Measurements from ENCODE around the gene YIPF7. TPM values are rescaled to one million over a fixed set of nuclear protein-coding genes. Genes with fewer than 3 reads are reported as not detected.

Gene YIPF7
- polyA plus RNA-seq (2012; ENCODE audit: insufficient read depth, insufficient read length) = not detected

GRCh38 chr4:44651425-44651824 is at the start of gene YIPF7:
TSS of gene YIPF7 (minus strand) at chr4:44651625. CDS start at chr4:44650100, 1,525 bp downstream.
- DNase-seq (ENCODE audit: low read depth, low spot score) = no peak
- no peak within 1 kb of the TSS for H3K4me3 ChIP-seq (ENCODE audit: low read length)

GRCh38 chr4:44701037-44701436 is 49.6 kb upstream of the YIPF7 start:
- H3K4me3 ChIP-seq (ENCODE audit: low read length) = no peak overlapping the region
- no peak for DNase-seq (ENCODE audit: low read depth, low spot score)

- H3K4me3 ChIP-seq (ENCODE audit: low read length) = no peak overlapping the region
- DNase-seq (ENCODE audit: low read depth, low spot score) = no peak
Observed at GRCh38 chr4:44700427-44700826, 49.0 kb upstream of the YIPF7 start.

GRCh38 chr4:44684648-44685047 is 33.2 kb upstream of the YIPF7 start:
- no peak overlapping the region for H3K4me3 ChIP-seq (ENCODE audit: low read length)
- DNase-seq (ENCODE audit: low read depth, low spot score) = no peak

- H3K4me3 ChIP-seq (ENCODE audit: low read length) = peak overlapping the region; percentile 77
- DNase-seq (ENCODE audit: low read depth, low spot score) = peak; percentile 4
Observed at GRCh38 chr4:44679060-44679459, 27.6 kb upstream of the YIPF7 start.

- H3K4me3 ChIP-seq (ENCODE audit: low read length) = peak within 1 kb of the TSS; percentile 77
- DNase-seq (ENCODE audit: low read depth, low spot score) = peak; percentile 86
Observed at GRCh38 chr4:44678094-44679041, 26.9 kb upstream of the YIPF7 start, which contains the start of gene GUF1. TSS of gene GUF1 (plus strand) at chr4:44678420. CDS start at chr4:44678623, 203 bp downstream.

GRCh38 chr4:44675366-44675765 is 23.9 kb upstream of the YIPF7 start:
- H3K4me3 ChIP-seq (ENCODE audit: low read length) = no peak overlapping the region
- DNase-seq (ENCODE audit: low read depth, low spot score) = no peak

- no peak for DNase-seq (ENCODE audit: low read depth, low spot score)
Observed at GRCh38 chr4:44674471-44674870, 23.0 kb upstream of the YIPF7 start.

GRCh38 chr4:44671636-44672035 is 20.2 kb upstream of the YIPF7 start:
- H3K4me3 ChIP-seq (ENCODE audit: low read length) = no peak overlapping the region
- no peak for DNase-seq (ENCODE audit: low read depth, low spot score)

More at GRCh38 chr4:44674471-44674870, 23.0 kb upstream of the YIPF7 start:
- H3K4me3 ChIP-seq (ENCODE audit: low read length) = no peak overlapping the region

- H3K4me3 ChIP-seq (ENCODE audit: low read length) = no peak overlapping the region
- DNase-seq (ENCODE audit: low read depth, low spot score) = no peak
Observed at GRCh38 chr4:44670506-44671199, 19.2 kb upstream of the YIPF7 start.

GRCh38 chr4:44668526-44668925 is 17.1 kb upstream of the YIPF7 start:
- DNase-seq (ENCODE audit: low read depth, low spot score) = no peak
- H3K4me3 ChIP-seq (ENCODE audit: low read length) = no peak overlapping the region

GRCh38 chr4:44663539-44664263 is 12.3 kb upstream of the YIPF7 start:
- no peak overlapping the region for H3K4me3 ChIP-seq (ENCODE audit: low read length)
- no peak for DNase-seq (ENCODE audit: low read depth, low spot score)

GRCh38 chr4:44662623-44663005 is 11.2 kb upstream of the YIPF7 start:
- DNase-seq (ENCODE audit: low read depth, low spot score) = no peak
- H3K4me3 ChIP-seq (ENCODE audit: low read length) = no peak overlapping the region

GRCh38 chr4:44661940-44662622 is 10.7 kb upstream of the YIPF7 start:
- no peak overlapping the region for H3K4me3 ChIP-seq (ENCODE audit: low read length)
- DNase-seq (ENCODE audit: low read depth, low spot score) = no peak

GRCh38 chr4:44660396-44660795 is 9.0 kb upstream of the YIPF7 start:
- no peak overlapping the region for H3K4me3 ChIP-seq (ENCODE audit: low read length)
- no peak for DNase-seq (ENCODE audit: low read depth, low spot score)

GRCh38 chr4:44652002-44652401 is 577 bp upstream of the YIPF7 start:
- H3K4me3 ChIP-seq (ENCODE audit: low read length) = no peak overlapping the region
- no peak for DNase-seq (ENCODE audit: low read depth, low spot score)

- no peak for DNase-seq (ENCODE audit: low read depth, low spot score)
- H3K4me3 ChIP-seq (ENCODE audit: low read length) = no peak overlapping the region
Observed at GRCh38 chr4:44646151-44646550, 5.3 kb downstream of the YIPF7 start.

- DNase-seq (ENCODE audit: low read depth, low spot score) = no peak
- H3K4me3 ChIP-seq (ENCODE audit: low read length) = no peak overlapping the region
Observed at GRCh38 chr4:44638091-44638490, 13.3 kb downstream of the YIPF7 start.

GRCh38 chr4:44632733-44633132 is 18.7 kb downstream of the YIPF7 start:
- DNase-seq (ENCODE audit: low read depth, low spot score) = no peak
- H3K4me3 ChIP-seq (ENCODE audit: low read length) = no peak overlapping the region
